AG04450 (cell line): ENCODE results near the gene TCOF1. TPM values are rescaled to one million over a fixed set of nuclear protein-coding genes. Genes with fewer than 3 reads are reported as not detected.

ENCODE experiments used
- CTCF ChIA-PET: fragments of 300-600, 350-600 bp; formaldehyde crosslinking; extraction: SDS; loops from one replicate; lab custom pipeline; 2022; ENCODE audit warnings: antibody characterized with exemption, inconsistent platforms; lab: Charles Lee
- POLR2A ChIA-PET: fragments of 350-600 bp; formaldehyde crosslinking; extraction: SDS; loops from one replicate; lab custom pipeline; 2021; ENCODE audit warnings: antibody characterized with exemption, inconsistent platforms; lab: Yijun Ruan, JAX
- DNase-seq: peaks from one replicate; pipeline ENCODE4 v3.0.0-alpha.2; 2011; ENCODE audit warnings: low read depth, low spot score
- H3K27ac ChIP-seq: one replicate; pipeline ENCODE4 v1.5.1; 2012; ENCODE audit warnings: low read depth, low read length, control low read depth
- H3K27me3 ChIP-seq: one replicate; pipeline ENCODE4 v1.6.0; 2012; ENCODE audit warnings: low read length; ENCODE audit not compliant: control insufficient read depth, insufficient read depth
- H3K4me3 ChIP-seq: 2 replicates; pipeline ENCODE4 v1.5.1; 2011; ENCODE audit warnings: mild to moderate bottlenecking, low read depth, low read length, control low read depth
- H3K9me3 ChIP-seq: 2 replicates; pipeline ENCODE4 v1.5.1; 2012; ENCODE audit warnings: low read length; ENCODE audit not compliant: control insufficient read depth, insufficient read depth
- CTCF ChIP-seq: IDR thresholded peaks from 2 replicates; pipeline ENCODE4 v1.5.1; 2011; ENCODE audit warnings: low read depth, low read length, control low read depth, inconsistent platforms
- polyA plus RNA-seq: library from polyadenylated mRNA; depleted of rRNA; stranded (reverse); fragments of >200 nt; gene quantifications from 2 replicates; pipeline ENCODE4 v1.2.3, GENCODE V29; 2011

The TCOF1 gene
- polyA plus RNA-seq, 1 experiment: 6.5 TPM

DNA sequence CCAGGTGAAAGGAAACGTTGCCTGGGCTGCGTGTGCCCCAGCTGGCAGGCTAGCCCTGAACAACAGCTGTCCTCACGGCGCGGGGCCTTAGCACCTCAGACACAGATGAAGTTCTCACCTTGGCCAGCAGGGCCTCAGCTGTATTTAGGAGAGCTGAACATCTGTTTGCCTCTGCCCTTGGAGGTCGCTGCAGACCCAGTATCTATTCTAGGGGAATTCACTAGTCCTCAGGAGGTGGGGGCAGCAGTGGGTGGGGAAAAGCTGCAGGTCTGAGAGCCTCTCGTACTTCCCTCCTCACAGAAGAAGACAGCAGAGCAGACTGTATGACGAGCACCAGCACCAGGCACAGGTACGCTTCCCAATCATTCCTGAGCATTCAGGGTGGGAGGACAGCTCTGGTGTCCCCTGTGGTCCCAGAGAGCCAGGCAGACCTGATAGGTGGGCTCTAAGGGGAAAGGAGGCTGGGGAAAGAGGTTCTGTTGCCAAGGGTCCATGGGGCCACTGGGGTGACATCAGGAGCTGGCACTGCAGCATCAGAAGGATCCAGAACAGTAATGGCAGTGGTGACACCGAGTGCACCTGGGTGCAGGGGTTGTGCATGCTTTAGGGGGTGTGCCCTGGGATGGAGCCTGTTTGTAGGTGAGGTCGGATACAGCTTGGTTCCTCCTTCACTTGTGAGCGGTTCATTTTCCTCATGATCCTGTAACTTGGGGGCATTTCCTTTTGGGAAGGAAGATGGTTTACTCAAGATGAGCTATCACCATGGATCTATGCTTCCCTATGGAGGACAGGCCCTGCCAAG lies 41.4 kb downstream of the TCOF1 start:
- CTCF ChIA-PET: interaction anchor here (0.7 to 1.5 kb wide), 2 partner anchors 10 to 21 kb away, joined by 3 to 6 read pairs; no protein-coding TSS in a partner anchor
- no peaks in the 10 kb centered on the region for H3K9me3 ChIP-seq
- no peak for DNase-seq
- no peaks in the 10 kb centered on the region for H3K27me3 ChIP-seq
- peak overlapping the region; percentile 47 for H3K27ac ChIP-seq
- no peak overlapping the region for H3K4me3 ChIP-seq
- POLR2A ChIA-PET: interaction anchor here (1.2 kb wide), 2 partner anchors 20 to 40 kb away, joined by 3 to 4 read pairs; no protein-coding TSS in a partner anchor
- TF ChIP-seq CTCF: peak; percentile 40

GRCh38 chr5:150399524-150400211 lies 42.2 kb downstream of the TCOF1 start:
- Histone ChIP-seq H3K4me3 (no peak overlapping the region), H3K27ac (peak overlapping the region; percentile 47), H3K27me3 (no peaks in the 10 kb centered on the region), H3K9me3 (no peaks in the 10 kb centered on the region)
- DNase-seq: peak; percentile 20
- CTCF ChIA-PET: interaction anchor here (0.7 to 1.5 kb wide), 2 partner anchors 10 to 21 kb away, joined by 3 to 6 read pairs; no protein-coding TSS in a partner anchor
- no peak for TF ChIP-seq CTCF
- POLR2A ChIA-PET: interaction anchor here (1.0 to 1.2 kb wide), 3 partner anchors 11 to 41 kb away, joined by 3 to 4 read pairs (median 3); no protein-coding TSS in a partner anchor

DNA sequence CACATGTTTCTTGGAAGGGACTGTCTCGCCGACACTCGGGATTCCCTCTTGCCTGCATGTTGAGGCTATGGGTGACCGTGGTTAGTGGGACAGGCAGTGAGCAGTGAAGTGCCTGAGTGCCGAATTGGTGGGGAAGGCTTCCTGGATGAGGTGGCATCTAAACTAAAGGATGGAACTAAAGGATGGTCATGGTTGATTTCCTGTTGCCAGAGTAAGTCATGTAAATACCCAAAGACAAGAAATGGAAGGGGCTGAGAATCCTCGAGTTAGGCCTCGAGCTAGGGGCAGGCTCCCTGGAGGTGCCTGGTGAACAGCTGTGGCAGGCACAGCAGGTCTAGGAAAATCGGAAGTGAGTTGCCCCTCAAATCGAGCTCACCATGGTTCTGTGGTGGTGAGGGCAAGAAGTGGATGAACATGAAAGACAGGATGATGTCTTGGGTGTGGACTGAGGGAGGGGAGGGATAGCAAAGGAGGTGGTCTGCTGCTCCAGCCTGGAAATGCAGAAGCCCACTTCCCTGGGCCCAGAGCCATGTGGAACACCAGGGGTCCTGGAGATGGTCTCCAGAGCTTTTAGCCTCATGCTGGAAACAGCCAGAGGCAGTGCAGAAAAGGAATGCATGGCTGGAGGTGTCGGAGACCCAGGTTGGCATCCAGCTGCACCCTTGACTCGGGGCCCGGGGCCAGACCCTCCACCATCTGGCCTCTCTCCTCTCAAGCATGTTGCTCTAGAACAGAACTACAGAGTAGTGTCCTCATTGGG lies 43.0 kb downstream of the TCOF1 start:
- TF ChIP-seq CTCF: no peak
- POLR2A ChIA-PET: interaction anchor here (1.0 kb wide), 1 partner anchor 10 kb away, joined by 3 read pairs; no protein-coding TSS in a partner anchor
- CTCF ChIA-PET: no interaction called here
- Histone ChIP-seq H3K4me3 (no peak overlapping the region), H3K27me3 (no peaks in the 10 kb centered on the region), H3K9me3 (no peaks in the 10 kb centered on the region), H3K27ac (no peak overlapping the region)
- no peak for DNase-seq

- no peaks in the 10 kb centered on the region for H3K27me3 ChIP-seq
- no peak for TF ChIP-seq CTCF
- H3K9me3 ChIP-seq: no peaks in the 10 kb centered on the region
- H3K27ac ChIP-seq: no peak overlapping the region
- no peak for DNase-seq
- H3K4me3 ChIP-seq: no peak overlapping the region
- CTCF ChIA-PET: no interaction called here
- POLR2A ChIA-PET: no interaction called here
Observed at GRCh38 chr5:150401076-150401375, 43.5 kb downstream of the TCOF1 start.
